Activated naive CD8-positive, alpha-beta T cell (primary cell): ENCODE results near the gene CEP63.

Source experiments
- H3K27ac Mint-ChIP-seq: one replicate; pipeline ENCODE4 v1.8.0; 2021; ENCODE audit warnings: mixed read lengths
- H3K27me3 Mint-ChIP-seq: one replicate; pipeline ENCODE4 v1.8.0; 2021; ENCODE audit warnings: mixed read lengths
- H3K36me3 Mint-ChIP-seq: one replicate; pipeline ENCODE4 v1.8.0; 2021; ENCODE audit warnings: mixed read lengths
- H3K4me1 Mint-ChIP-seq: one replicate; pipeline ENCODE4 v1.8.0; 2021; ENCODE audit warnings: low read depth, mixed read lengths
- H3K4me3 Mint-ChIP-seq: one replicate; pipeline ENCODE4 v1.8.0; 2021; ENCODE audit warnings: mild to moderate bottlenecking, mixed read lengths
- H3K9me3 Mint-ChIP-seq: one replicate; pipeline ENCODE4 v1.8.0; 2021; ENCODE audit warnings: low read depth, mixed read lengths

CEP63 gene

DNA sequence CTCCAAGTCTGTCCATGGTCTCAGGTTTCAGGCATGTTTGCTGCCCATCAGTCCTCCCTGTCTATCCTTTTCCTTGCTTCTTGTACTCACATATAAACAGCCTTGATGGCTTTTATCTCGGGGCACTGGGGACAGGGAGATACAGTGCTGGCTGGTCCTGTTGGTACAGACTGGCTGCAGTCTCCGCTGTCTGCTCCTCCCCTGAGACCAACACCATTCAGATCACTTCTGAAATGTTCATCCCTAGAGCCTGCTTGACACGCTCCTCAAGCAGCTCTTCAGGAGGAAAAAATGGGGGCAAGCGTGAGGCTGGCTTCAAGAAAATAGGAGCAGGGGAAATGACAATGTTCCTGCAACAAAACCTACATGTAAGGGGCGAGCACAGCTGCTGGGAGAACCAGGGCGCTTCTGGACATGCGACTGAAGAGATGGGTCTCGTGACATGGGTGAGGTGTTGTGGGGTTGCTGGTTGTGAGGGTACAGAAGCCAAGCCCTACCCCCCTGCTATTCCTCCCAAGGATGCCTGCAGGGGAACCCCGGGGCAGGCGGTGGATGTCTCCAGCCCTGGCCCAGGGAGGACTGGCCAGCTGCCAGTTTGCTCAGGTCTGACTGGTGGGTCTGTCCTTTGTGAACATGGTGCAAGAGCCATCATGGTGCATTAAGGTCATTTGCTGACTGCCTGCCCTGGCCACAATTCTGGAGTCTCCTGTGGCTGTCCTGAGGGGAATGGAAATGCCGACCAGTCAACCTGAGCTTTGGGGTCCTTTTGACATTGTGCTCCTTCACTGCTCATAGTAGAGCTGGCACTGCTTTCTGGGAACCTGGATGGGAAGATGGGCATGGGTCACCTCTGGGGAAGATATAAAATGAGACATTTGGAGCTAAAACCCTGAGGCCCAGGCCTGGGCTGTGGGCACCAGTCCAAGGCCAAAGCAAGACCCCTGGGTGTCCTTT lies 124.9 kb downstream of the CEP63 start:
- Mint-ChIP-seq H3K36me3 (no peaks in the 10 kb centered on the region), H3K9me3 (no peaks in the 10 kb centered on the region), H3K27ac (no peak overlapping the region), H3K27me3 (peaks cover under 1% of the 10 kb centered on the region), H3K4me3 (no peak overlapping the region), H3K4me1 (no peaks in the 10 kb centered on the region)

DNA sequence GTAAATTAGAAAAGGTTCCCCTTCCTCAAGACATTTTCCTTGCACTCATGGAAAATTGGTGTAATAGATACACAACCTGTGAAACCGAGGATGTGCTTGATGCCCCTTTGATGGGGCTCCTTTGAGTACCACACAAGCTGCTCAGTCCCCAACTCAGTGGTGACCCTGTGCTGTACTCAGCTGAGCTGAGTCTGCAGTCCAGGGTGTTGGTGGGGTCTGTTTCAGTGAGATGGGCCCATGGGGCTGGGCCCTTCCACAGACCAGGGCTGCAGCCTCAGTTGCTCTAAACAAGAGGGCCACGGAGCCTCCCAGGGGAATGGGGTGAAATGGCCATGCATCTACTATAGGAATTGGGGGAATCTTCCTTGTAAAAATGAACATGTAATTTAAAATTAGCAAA lies 125.7 kb downstream of the CEP63 start:
- H3K9me3 Mint-ChIP-seq, result no peaks in the 10 kb centered on the region
- no peak overlapping the region for H3K4me3 Mint-ChIP-seq
- H3K27me3 Mint-ChIP-seq, result no peaks in the 10 kb centered on the region
- H3K4me1 Mint-ChIP-seq, result no peaks in the 10 kb centered on the region
- H3K36me3 Mint-ChIP-seq, result no peaks in the 10 kb centered on the region
- H3K27ac Mint-ChIP-seq, result no peak overlapping the region

DNA sequence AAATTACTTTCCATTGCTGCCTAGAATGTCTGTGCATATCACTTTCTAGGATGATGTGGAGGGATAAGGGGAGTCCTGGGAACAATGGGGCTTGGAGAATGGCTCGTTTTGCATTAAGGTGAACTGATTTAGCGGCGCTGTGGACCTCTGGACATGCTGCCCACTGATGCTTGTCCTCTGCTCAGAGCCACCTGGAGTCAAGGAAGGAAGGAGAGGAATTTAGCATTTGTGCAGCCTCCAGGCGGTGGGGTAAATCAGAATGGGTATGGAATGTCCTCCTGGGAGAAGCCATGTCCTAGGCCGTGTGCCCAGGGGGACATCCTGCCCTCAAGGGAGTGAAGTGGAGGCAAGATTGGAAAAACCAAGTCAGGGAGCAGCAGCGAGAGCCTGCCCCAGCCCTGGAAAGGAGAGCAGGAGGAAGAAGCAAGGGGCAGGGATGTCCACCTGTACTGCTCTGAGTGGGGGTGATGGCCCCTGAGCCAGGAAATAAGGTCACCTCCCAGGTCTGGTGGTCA lies 127.2 kb downstream of the CEP63 start:
- no peaks in the 10 kb centered on the region for H3K9me3 Mint-ChIP-seq
- H3K27ac Mint-ChIP-seq, result no peak overlapping the region
- H3K4me3 Mint-ChIP-seq, result no peak overlapping the region
- H3K4me1 Mint-ChIP-seq, result no peaks in the 10 kb centered on the region
- no peaks in the 10 kb centered on the region for H3K36me3 Mint-ChIP-seq
- H3K27me3 Mint-ChIP-seq, result no peaks in the 10 kb centered on the region

- H3K27me3 Mint-ChIP-seq, result no peaks in the 10 kb centered on the region
- no peak overlapping the region for H3K4me3 Mint-ChIP-seq
- H3K36me3 Mint-ChIP-seq, result no peaks in the 10 kb centered on the region
- no peak overlapping the region for H3K27ac Mint-ChIP-seq
- H3K9me3 Mint-ChIP-seq, result no peaks in the 10 kb centered on the region
- no peaks in the 10 kb centered on the region for H3K4me1 Mint-ChIP-seq
Observed at GRCh38 chr3:134614955-134615354, 129.1 kb downstream of the CEP63 start.

GRCh38 chr3:134615743-134616142 lies 129.9 kb downstream of the CEP63 start:
- Mint-ChIP-seq H3K4me3 (no peak overlapping the region), H3K36me3 (no peaks in the 10 kb centered on the region), H3K4me1 (no peaks in the 10 kb centered on the region), H3K27ac (no peak overlapping the region), H3K9me3 (no peaks in the 10 kb centered on the region), H3K27me3 (no peaks in the 10 kb centered on the region)

GRCh38 chr3:134617608-134618477 lies 132.0 kb downstream of the CEP63 start:
- Mint-ChIP-seq H3K9me3 (no peaks in the 10 kb centered on the region), H3K4me3 (no peak overlapping the region), H3K4me1 (no peaks in the 10 kb centered on the region), H3K36me3 (no peaks in the 10 kb centered on the region), H3K27ac (no peak overlapping the region), H3K27me3 (no peaks in the 10 kb centered on the region)

GRCh38 chr3:134618478-134619300 lies 132.8 kb downstream of the CEP63 start:
- Mint-ChIP-seq H3K27me3 (no peaks in the 10 kb centered on the region), H3K4me3 (no peak overlapping the region), H3K27ac (no peak overlapping the region), H3K36me3 (no peaks in the 10 kb centered on the region), H3K9me3 (no peaks in the 10 kb centered on the region), H3K4me1 (no peaks in the 10 kb centered on the region)

GRCh38 chr3:134619301-134619615 lies 133.4 kb downstream of the CEP63 start:
- H3K4me3 Mint-ChIP-seq, result no peak overlapping the region
- H3K27ac Mint-ChIP-seq, result no peak overlapping the region
- no peaks in the 10 kb centered on the region for H3K4me1 Mint-ChIP-seq
- H3K27me3 Mint-ChIP-seq, result no peaks in the 10 kb centered on the region
- H3K9me3 Mint-ChIP-seq, result no peaks in the 10 kb centered on the region
- H3K36me3 Mint-ChIP-seq, result no peaks in the 10 kb centered on the region

DNA sequence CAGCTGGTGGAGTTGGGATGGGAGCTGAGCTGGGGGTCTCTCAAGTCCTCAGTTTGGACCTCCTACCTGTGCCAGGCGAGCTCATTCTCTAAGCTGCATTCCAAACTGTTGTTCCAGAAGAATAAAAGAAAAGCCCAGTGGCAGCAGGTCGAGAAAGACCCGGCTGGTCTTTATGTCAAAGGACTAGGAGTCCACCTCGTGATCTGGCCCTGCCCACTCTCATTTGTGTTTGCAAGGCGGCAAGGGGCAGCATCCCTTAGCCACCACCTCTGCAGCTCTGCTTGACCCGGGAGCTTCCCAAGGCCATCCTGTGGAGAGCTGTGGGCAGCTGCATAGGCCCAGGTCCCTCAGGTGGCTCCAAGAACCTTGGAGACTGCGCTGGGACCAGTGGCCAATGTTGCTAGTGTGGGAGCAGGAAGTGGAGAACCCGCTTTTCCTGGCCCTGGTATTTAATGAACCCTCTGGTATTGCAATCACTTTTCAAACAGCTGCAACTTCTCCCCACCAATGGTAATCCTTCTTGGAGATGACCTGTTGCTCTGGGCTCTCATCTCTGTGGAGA lies 134.1 kb downstream of the CEP63 start:
- Mint-ChIP-seq H3K4me1 (no peaks in the 10 kb centered on the region), H3K27ac (no peak overlapping the region), H3K4me3 (no peak overlapping the region), H3K27me3 (no peaks in the 10 kb centered on the region), H3K36me3 (no peaks in the 10 kb centered on the region), H3K9me3 (no peaks in the 10 kb centered on the region)

DNA sequence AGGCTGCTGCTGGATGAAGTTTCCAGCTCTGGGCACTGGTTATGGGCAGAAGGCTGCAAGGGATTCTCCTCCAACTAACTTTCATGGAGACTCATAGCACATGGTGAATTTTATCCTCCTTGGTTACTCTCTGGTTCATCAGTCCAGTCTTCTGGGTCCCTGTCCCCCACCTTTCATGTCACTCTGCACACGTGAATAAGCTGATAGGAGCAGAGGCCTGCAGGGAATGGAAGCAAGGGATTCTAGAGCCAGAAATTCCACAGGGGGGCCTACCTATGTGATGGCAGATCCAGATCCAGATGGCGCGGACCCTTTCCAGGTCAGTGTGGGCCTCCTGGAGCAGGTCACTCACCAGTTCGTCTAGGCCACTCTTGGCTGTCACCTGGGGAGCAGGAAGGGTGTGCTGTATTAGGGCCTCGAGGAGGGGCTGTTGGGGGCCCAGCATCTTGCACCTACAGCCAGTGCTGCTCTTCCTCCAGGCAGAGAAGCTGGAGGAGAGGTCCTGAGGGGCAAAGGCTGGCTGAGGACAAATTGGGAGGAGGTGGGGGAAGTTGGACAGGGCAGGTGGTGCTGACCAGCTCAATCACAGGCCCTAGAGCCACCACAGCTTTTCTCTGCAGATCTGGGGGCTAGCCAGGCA lies 134.7 kb downstream of the CEP63 start:
- no peaks in the 10 kb centered on the region for H3K9me3 Mint-ChIP-seq
- H3K27ac Mint-ChIP-seq, result no peak overlapping the region
- no peaks in the 10 kb centered on the region for H3K4me1 Mint-ChIP-seq
- H3K27me3 Mint-ChIP-seq, result no peaks in the 10 kb centered on the region
- no peaks in the 10 kb centered on the region for H3K36me3 Mint-ChIP-seq
- no peak overlapping the region for H3K4me3 Mint-ChIP-seq

GRCh38 chr3:134621854-134622253 lies 136.0 kb downstream of the CEP63 start:
- Mint-ChIP-seq H3K4me1 (no peaks in the 10 kb centered on the region), H3K27ac (no peak overlapping the region), H3K36me3 (no peaks in the 10 kb centered on the region), H3K27me3 (no peaks in the 10 kb centered on the region), H3K4me3 (no peak overlapping the region), H3K9me3 (no peaks in the 10 kb centered on the region)

DNA sequence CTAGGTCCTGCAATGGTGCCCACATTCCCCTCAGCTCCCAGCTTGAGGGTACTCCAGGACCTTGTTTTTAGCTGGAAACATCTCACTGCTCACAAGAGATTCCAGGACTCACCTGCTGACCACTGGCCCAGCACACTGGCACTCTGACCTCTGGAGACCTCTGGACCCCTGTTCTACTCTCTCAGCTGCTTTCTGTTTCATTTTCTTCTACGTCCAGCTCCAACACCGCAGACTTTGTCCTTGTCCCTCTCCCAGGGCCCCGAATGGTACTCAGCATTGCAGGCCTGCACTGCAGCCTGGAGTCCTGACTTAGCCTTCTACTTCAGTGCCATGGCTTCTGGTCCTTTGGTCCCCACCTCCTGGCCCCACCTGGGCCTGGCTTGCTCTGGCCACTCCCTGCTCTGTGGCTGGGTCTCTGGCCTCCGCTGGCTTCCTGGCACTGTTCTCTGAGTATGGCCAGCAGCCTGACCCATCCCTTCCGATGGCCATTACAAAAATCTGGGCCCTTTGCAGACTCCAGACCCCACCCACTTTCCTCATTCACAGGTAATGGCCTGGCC lies 137.0 kb downstream of the CEP63 start:
- Mint-ChIP-seq H3K27ac (no peak overlapping the region), H3K9me3 (no peaks in the 10 kb centered on the region), H3K27me3 (peaks cover 2% of the 10 kb centered on the region), H3K4me1 (no peaks in the 10 kb centered on the region), H3K36me3 (peaks cover 2% of the 10 kb centered on the region), H3K4me3 (no peak overlapping the region)

DNA sequence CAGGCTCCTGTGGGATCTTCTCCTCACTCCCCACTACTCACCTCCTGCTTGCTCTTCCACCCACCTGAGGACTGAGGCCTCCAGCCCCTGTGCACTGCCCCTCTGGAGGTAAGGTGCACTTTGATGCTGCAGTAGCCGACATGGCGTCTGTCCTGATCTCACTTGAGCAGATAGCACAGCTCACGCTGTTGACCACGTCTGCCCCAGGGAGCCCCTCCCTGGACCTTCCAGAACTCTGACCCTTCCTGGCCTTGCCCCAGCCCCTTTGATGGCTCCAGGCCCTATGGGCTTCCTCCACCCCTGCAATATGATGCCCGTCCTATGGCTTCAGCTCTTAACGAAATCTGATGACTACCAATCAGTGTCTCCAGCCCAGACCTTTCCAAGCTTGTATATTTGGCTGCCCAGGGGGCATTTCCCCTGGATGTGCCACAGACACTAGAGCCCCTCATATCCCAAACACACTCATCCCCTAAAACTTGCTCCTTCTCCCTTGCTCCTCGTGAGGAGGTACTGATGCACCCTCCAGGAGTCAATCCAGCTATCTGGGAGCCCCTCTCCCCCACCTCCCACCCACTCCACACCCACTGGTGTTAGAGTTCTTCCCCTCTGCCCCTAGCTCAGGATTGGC lies 137.9 kb downstream of the CEP63 start:
- Mint-ChIP-seq H3K27me3 (peaks cover 3% of the 10 kb centered on the region), H3K4me1 (no peaks in the 10 kb centered on the region), H3K27ac (no peak overlapping the region), H3K9me3 (no peaks in the 10 kb centered on the region), H3K4me3 (no peak overlapping the region), H3K36me3 (peaks cover 4% of the 10 kb centered on the region)
